Naive thymus-derived CD8-positive, alpha-beta T cell (primary cell): Measurements from ENCODE around the gene SAFB2. TPM values are rescaled to one million over a fixed set of nuclear protein-coding genes. Genes with fewer than 3 reads are reported as not detected.

Source experiments
- ATAC-seq, 2 donors: fragments of 150-1000 bp; cut with Tn5 transposase in 1 of 2; sonication (Bioruptor Pico), chemical (Tn5 transposase) in 1 of 2; 1 replicate in 1 of 2; 2 replicates in 1 of 2; pipeline ENCODE4 v1.10.0; 2021; ENCODE audit warnings: mild to moderate bottlenecking in 2 of 2, moderate library complexity in 2 of 2
- POLR2A ChIA-PET: fragments of 350-600 bp; sonication (Branson Sonifier 250); formaldehyde crosslinking; loops from one replicate; lab custom pipeline; 2021; ENCODE audit warnings: antibody characterized with exemption; lab: Charles Lee
- DNase-seq, 10 donors: peaks; one replicate each; pipeline versions ENCODE4 v3.0.0 to v3.0.0-alpha.2; 2020 to 2022
- H3K27ac Mint-ChIP-seq, 10 donors: one replicate each; pipeline ENCODE4 v1.8.0; 2020 to 2022; ENCODE audit warnings: mild to moderate bottlenecking in 10 of 10, mixed read lengths in 10 of 10, moderate library complexity in 4 of 10, inconsistent platforms in 1 of 10
- H3K27me3 Mint-ChIP-seq, 5 donors: one replicate each; pipeline ENCODE4 v1.8.0; 2021 to 2022; ENCODE audit warnings: mixed read lengths in 5 of 5
- H3K36me3 Mint-ChIP-seq, 3 donors: one replicate each; pipeline ENCODE4 v1.8.0; 2020 to 2022; ENCODE audit warnings: mixed read lengths in 3 of 3, mild to moderate bottlenecking in 2 of 3, inconsistent platforms in 1 of 3
- H3K4me1 Mint-ChIP-seq, 4 donors: one replicate each; pipeline ENCODE4 v1.8.0; 2021 to 2022; ENCODE audit warnings: mixed read lengths in 4 of 4
- H3K4me3 Mint-ChIP-seq, 10 donors: one replicate each; pipeline ENCODE4 v1.8.0; 2020 to 2022; ENCODE audit warnings: mild to moderate bottlenecking in 10 of 10, mixed read lengths in 10 of 10, moderate library complexity in 6 of 10, inconsistent platforms in 1 of 10
- H3K9me3 Mint-ChIP-seq, 9 donors: one replicate each; pipeline ENCODE4 v1.8.0; 2020 to 2022; ENCODE audit warnings: mixed read lengths in 9 of 9, mild to moderate bottlenecking in 3 of 9, inconsistent platforms in 1 of 9, moderate library complexity in 1 of 9
- polyA plus RNA-seq, 3 donors: library from polyadenylated mRNA; unstranded; fragments of 300-500 nt; fragmentation: Illumina TruSeq; gene quantifications; one replicate each; pipeline ENCODE4 v1.2.3, GENCODE V29; 2021
- total RNA-seq, 8 experiments: library from RNA in 2 of 8; stranded (reverse) in 2 of 8; gene quantifications; one replicate each; pipeline ENCODE4 v1.2.3 and lab custom pipeline; 2021 to 2026

The SAFB2 gene
- total and polyA plus RNA-seq, 5 experiments from 2014 or later, result 25.8 to 221 (median 47.4) TPM

DNA sequence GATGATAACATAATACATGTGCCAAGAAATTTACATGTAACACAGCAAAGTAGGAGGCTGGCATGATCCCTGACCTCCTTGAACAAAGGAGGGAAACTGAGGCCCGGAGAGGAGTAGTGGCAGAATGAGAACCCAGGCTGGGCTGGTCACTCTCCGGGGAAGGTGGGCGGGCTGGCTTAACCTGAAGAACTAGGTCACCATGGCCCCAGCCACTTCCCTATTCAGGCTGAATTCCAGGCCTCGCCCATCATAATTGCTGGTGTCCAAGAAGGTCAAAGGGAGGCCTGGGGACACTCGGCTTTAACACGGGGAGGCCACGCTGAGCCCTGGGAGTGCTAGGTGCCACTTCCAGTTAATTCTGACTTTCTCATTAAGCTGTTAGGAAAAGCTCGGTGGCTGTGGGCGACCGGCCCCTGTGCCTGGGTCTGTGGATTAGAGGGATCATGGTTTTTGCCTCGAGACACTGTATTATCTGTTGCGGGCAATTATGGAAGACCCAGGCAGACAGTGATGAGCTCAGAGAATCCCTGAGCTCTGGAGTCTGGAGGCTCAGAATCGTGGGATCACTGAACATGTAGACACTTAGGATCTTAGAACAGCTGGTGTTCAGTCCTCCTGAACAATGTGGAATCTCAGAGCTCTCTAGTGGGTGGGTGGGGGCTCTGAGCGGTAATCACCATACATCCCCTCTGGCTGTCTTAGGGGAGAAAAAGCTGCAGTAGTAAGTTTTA, 49.9 kb downstream of the SAFB2 start:
- H3K4me3 Mint-ChIP-seq, result no peak overlapping the region
- ATAC-seq (no peak), DNase-seq (no peak)
- peaks cover 0 to 18% (median 5%) of the 10 kb centered on the region in 5 donors for H3K27me3 Mint-ChIP-seq
- H3K4me1 Mint-ChIP-seq, result peaks cover 0 to 3% (median 2%) of the 10 kb centered on the region in 4 donors
- no peak overlapping the region for H3K27ac Mint-ChIP-seq
- POLR2A ChIA-PET, result no interaction called here
- H3K36me3 Mint-ChIP-seq, result no peaks in the 10 kb centered on the region
- no peaks in the 10 kb centered on the region for H3K9me3 Mint-ChIP-seq

DNA sequence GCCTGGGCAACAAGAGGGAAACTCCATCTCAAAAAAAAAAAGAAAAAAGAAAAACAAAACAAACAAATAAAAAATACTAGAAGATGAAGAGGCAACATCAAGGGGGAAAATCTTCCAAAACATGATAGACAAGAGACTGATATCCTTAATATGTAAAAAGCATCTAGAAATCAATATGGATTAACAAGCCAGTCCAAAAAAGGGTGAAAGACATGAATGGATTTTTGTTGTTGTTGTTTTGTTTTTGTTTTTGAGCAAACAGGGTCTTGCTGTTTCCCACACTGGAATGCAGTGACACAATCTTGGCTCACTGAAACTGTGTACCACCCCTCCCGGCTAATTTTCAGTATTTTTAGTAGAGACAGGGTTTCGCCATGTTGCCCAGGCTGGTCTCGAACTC, 50.8 kb downstream of the SAFB2 start:
- DNase-seq, result no peak
- Mint-ChIP-seq H3K4me3 (no peak overlapping the region), H3K27me3 (peaks cover 0 to 19% (median 5%) of the 10 kb centered on the region in 5 donors), H3K4me1 (peaks cover 0 to 2% (median 0%) of the 10 kb centered on the region in 4 donors), H3K36me3 (no peaks in the 10 kb centered on the region), H3K27ac (no peak overlapping the region), H3K9me3 (no peaks in the 10 kb centered on the region)
- POLR2A ChIA-PET, result no interaction called here
- no peak for ATAC-seq

DNA sequence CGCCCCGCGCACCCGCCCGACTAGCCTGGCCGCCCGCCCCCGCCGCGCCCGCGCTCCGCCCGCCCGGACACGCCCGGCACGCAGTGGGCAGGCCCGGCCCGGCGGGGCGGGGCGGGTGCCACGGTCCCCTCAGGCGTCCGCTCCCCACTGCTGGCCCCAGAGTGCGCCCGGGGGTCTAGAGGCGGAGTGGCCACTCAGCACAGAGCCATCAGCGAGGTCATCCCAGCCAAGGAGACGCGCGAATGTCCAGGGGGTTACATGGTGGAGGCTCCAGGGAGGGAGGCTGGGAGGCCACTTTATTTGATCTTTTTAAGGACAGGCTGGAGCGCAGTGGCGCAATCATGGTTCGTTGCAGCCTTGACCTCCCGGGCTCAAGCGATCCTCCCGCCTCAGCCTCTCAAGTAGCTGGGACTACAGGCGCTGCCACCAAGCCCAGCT, 54.6 kb downstream of the SAFB2 start:
- POLR2A ChIA-PET, result interaction anchor here (1.0 kb wide), 1 partner anchor 50 kb away, joined by 4 read pairs; no protein-coding TSS in a partner anchor
- Mint-ChIP-seq H3K36me3 (no peaks in the 10 kb centered on the region), H3K4me1 (peaks cover 0 to 2% (median 0%) of the 10 kb centered on the region in 4 donors), H3K27me3 (peaks cover 4 to 23% (median 11%) of the 10 kb centered on the region in 5 donors), H3K4me3 (no peak overlapping the region), H3K9me3 (peaks cover 0 to 6% (median 0%) of the 10 kb centered on the region in 9 donors), H3K27ac (no peak overlapping the region)
- ATAC-seq (no peak), DNase-seq (no peak)

DNA sequence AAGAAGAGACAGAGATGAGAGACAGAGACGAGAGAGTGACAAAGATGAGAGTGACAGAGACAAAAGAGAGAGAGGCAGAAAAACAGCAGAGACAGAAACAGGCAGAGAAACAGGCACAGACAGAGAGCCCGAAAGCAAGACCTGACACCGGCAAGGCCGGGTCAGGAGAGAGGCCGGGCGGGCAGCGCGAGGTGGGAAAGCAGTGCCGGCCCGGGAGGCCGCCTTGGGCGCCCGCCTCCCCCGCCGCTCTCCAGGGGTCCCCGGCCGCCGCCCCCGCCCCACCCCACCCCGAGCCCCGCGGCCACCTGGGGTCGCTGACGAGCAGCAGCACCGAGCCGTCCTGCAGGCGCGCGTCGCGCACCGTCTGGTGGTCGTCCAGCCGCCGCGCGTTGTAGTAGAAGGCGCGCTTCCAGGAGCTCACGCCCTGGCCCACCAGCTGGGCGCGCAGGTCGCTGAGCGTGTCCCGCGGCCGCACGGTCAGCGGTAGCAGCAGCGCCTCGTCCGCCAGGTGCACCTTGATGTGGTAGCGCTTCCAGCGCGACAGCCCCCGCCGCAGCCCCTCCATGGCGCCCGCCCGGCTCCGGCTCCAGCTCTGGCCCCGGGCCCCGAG, 55.1 kb downstream of the SAFB2 start, which contains the start of gene TINCR:
TSS of gene TINCR (minus strand) at position 594 of the 610 bp plus-strand sequence.
- ATAC-seq (no peak), DNase-seq (no peak)
- H3K9me3 Mint-ChIP-seq, result peaks cover 0 to 8% (median 0%) of the 10 kb centered on the region in 9 donors
- peaks cover 0 to 2% (median 0%) of the 10 kb centered on the region in 4 donors for H3K4me1 Mint-ChIP-seq
- H3K27ac Mint-ChIP-seq, result no peak within 1 kb of the TSS
- peaks cover 8 to 27% (median 14%) of the 10 kb centered on the region in 5 donors for H3K27me3 Mint-ChIP-seq
- POLR2A ChIA-PET, result interaction anchor here (1.0 kb wide), 1 partner anchor 51 kb away, joined by 4 read pairs; no protein-coding TSS in a partner anchor
- H3K4me3 Mint-ChIP-seq, result no peak within 1 kb of the TSS
- no peaks in the 10 kb centered on the region for H3K36me3 Mint-ChIP-seq

GRCh38 chr19:5564930-5565329, 57.6 kb downstream of the SAFB2 start:
- Mint-ChIP-seq H3K27ac (no peak overlapping the region), H3K9me3 (peaks cover 0 to 21% (median 9%) of the 10 kb centered on the region in 9 donors), H3K36me3 (peaks cover 0 to 2% (median 0%) of the 10 kb centered on the region in 3 donors), H3K4me3 (no peak overlapping the region), H3K27me3 (peaks cover 14 to 50% (median 19%) of the 10 kb centered on the region in 5 donors), H3K4me1 (no peaks in the 10 kb centered on the region)
- no peak for DNase-seq
- POLR2A ChIA-PET, result interaction anchor here (0.6 kb wide), 1 partner anchor 11 kb away, joined by 6 read pairs; no protein-coding TSS in a partner anchor
- ATAC-seq, result no peak

GRCh38 chr19:5563935-5564612, 58.5 kb downstream of the SAFB2 start:
- H3K4me3 Mint-ChIP-seq, result no peak overlapping the region

GRCh38 chr19:5563008-5563431, 59.6 kb downstream of the SAFB2 start:
- POLR2A ChIA-PET, result no interaction called here
- no peak overlapping the region for H3K27ac Mint-ChIP-seq
- ATAC-seq, result no peak
- DNase-seq, result no peak
- no peaks in the 10 kb centered on the region for H3K4me1 Mint-ChIP-seq
- peaks cover 0 to 2% (median 0%) of the 10 kb centered on the region in 3 donors for H3K36me3 Mint-ChIP-seq
- peaks cover 14 to 46% (median 24%) of the 10 kb centered on the region in 5 donors for H3K27me3 Mint-ChIP-seq
- no peak overlapping the region for H3K4me3 Mint-ChIP-seq
- peaks cover 0 to 21% (median 9%) of the 10 kb centered on the region in 9 donors for H3K9me3 Mint-ChIP-seq

More at GRCh38 chr19:5563935-5564612, 58.5 kb downstream of the SAFB2 start:
- no peaks in the 10 kb centered on the region for H3K4me1 Mint-ChIP-seq
- no peak for ATAC-seq
- peaks cover 14 to 43% (median 17%) of the 10 kb centered on the region in 5 donors for H3K27me3 Mint-ChIP-seq
- H3K27ac Mint-ChIP-seq, result no peak overlapping the region
- DNase-seq, result no peak
- POLR2A ChIA-PET, result interaction anchor here (0.6 kb wide), 1 partner anchor 12 kb away, joined by 6 read pairs; no protein-coding TSS in a partner anchor
- H3K36me3 Mint-ChIP-seq, result peaks cover 0 to 2% (median 0%) of the 10 kb centered on the region in 3 donors
- H3K9me3 Mint-ChIP-seq, result peaks cover 0 to 21% (median 9%) of the 10 kb centered on the region in 9 donors

GRCh38 chr19:5562280-5562679, 60.3 kb downstream of the SAFB2 start:
- H3K4me3 Mint-ChIP-seq, result no peak overlapping the region
- peaks cover 14 to 54% (median 29%) of the 10 kb centered on the region in 5 donors for H3K27me3 Mint-ChIP-seq
- peaks cover 0 to 2% (median 0%) of the 10 kb centered on the region in 3 donors for H3K36me3 Mint-ChIP-seq
- POLR2A ChIA-PET, result no interaction called here
- peaks cover 0 to 21% (median 9%) of the 10 kb centered on the region in 9 donors for H3K9me3 Mint-ChIP-seq
- no peak overlapping the region for H3K27ac Mint-ChIP-seq
- H3K4me1 Mint-ChIP-seq, result no peaks in the 10 kb centered on the region
- DNase-seq, result no peak
- no peak for ATAC-seq

DNA sequence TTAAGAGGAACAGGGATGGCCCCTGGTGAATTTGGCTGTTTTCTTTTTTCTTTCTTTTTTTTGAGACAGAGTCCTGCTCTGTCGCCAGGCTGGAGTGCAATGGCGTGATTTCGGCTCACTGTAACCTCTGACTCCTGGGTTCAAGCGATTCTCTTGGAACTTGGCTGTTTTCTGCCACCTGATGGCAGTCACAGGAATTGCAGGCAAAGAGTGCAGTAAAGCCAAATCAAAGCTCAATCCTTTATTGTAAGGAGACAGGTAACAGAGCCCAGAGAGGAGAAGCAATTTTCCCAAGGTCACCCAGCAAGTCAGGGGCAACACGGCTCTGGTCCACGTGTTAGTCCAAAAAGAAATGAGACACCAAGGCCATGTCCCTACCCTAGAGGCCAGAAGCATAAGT, 61.0 kb downstream of the SAFB2 start:
- Mint-ChIP-seq H3K9me3 (peaks cover 0 to 21% (median 9%) of the 10 kb centered on the region in 9 donors), H3K36me3 (peaks cover 0 to 2% (median 0%) of the 10 kb centered on the region in 3 donors), H3K27ac (no peak overlapping the region), H3K4me3 (no peak overlapping the region), H3K4me1 (no peaks in the 10 kb centered on the region), H3K27me3 (peaks cover 17 to 61% (median 36%) of the 10 kb centered on the region in 5 donors)
- DNase-seq (no peak), ATAC-seq (no peak)
- POLR2A ChIA-PET, result no interaction called here

DNA sequence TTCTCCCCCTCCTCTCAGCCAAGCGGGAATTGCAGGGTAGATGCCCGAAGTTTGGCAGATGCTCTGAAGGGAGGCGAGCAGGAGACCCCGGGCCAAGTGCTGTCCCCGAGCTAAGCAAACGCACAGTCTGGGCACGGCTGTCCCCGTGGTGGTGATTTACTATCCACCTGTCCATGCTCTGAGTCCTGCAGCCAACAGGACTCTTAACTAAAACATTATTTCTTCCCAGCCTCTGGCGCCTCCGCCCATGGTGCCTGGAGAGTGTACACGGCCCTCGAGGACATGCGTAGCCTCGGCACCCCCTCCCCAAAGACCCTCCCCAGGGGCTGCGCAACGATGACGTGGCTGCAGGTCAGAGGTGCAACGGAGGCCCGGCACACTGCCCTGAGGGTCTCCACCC, 62.4 kb downstream of the SAFB2 start:
- peaks cover 0 to 19% (median 9%) of the 10 kb centered on the region in 9 donors for H3K9me3 Mint-ChIP-seq

DNA sequence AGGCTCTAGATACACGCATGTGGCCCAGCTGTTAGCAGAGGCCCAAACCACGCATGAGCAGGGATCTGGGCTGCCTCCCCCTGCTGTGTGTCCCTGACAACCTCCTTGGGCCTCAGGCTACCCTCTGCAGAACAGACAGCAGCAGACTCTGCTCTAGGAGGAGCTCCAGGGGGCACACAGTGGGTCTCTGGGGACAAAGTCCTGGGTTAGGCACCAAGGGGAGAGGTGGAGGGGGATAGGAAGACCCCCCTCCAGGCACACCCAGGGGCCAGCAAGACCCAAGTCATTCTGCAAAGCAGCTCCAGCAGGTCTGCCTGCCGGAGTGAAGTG, 62.8 kb downstream of the SAFB2 start:
- no peak overlapping the region for H3K4me3 Mint-ChIP-seq
- POLR2A ChIA-PET, result no interaction called here
- H3K27me3 Mint-ChIP-seq, result peaks cover 11 to 64% (median 37%) of the 10 kb centered on the region in 5 donors
- H3K36me3 Mint-ChIP-seq, result peaks cover 0 to 2% (median 0%) of the 10 kb centered on the region in 3 donors
- no peaks in the 10 kb centered on the region for H3K4me1 Mint-ChIP-seq
- DNase-seq (no peak), ATAC-seq (no peak)
- peaks cover 0 to 19% (median 9%) of the 10 kb centered on the region in 9 donors for H3K9me3 Mint-ChIP-seq
- no peak overlapping the region for H3K27ac Mint-ChIP-seq

More for the DNA sequence above, 62.4 kb downstream of the SAFB2 start:
- Mint-ChIP-seq H3K4me3 (no peak overlapping the region), H3K36me3 (peaks cover 0 to 2% (median 0%) of the 10 kb centered on the region in 3 donors), H3K27ac (no peak overlapping the region), H3K4me1 (no peaks in the 10 kb centered on the region), H3K27me3 (peaks cover 12 to 64% (median 37%) of the 10 kb centered on the region in 5 donors)
- no peak for DNase-seq
- POLR2A ChIA-PET, result no interaction called here
- ATAC-seq, result no peak

DNA sequence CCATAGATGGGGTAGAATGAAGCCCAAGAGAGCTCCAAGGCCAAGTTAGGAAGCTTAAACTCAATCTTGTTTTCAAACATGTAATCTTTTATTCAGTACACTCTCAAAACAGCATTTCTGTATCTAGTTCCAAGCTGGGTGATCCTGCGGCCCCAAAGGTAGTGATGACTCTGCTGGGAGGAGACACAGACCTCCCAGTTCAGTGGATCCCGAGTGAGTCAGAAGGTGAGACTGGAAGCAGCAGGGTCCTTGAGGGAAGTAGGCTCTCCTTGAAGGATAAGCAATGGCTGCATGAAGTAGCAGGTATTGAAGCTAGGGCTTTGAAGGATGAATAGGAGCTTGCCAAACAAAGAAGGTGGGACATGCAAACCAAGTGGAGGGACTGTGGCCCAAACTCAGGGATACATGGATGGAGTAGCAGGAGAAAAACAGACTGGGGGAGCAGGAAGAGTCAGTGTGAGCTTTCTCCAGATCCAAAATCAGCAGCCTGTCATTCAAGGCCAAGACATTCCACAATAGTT, 64.4 kb downstream of the SAFB2 start:
- peaks cover 11 to 61% (median 35%) of the 10 kb centered on the region in 5 donors for H3K27me3 Mint-ChIP-seq
- peak overlapping the region in 2 of 10 donors; percentile 33 to 79 for H3K27ac Mint-ChIP-seq
- ATAC-seq, result no peak
- POLR2A ChIA-PET, result no interaction called here
- H3K4me1 Mint-ChIP-seq, result no peaks in the 10 kb centered on the region
- H3K36me3 Mint-ChIP-seq, result peaks cover 0 to 2% (median 0%) of the 10 kb centered on the region in 3 donors
- peaks cover 0 to 19% (median 9%) of the 10 kb centered on the region in 9 donors for H3K9me3 Mint-ChIP-seq
- no peak for DNase-seq
- H3K4me3 Mint-ChIP-seq, result no peak overlapping the region
